ENCODE results near the gene APOB. TPM values are rescaled to one million over a fixed set of nuclear protein-coding genes. Genes with fewer than 3 reads are reported as not detected.

Gene APOB
- polyA plus RNA-seq, 1 of the 3 experiments (the other 2 are of a cell fraction): not detected

- WGBS (ENCODE audit: low lambda C conversion rate): 36% methylated on average over 10 of the region's 10 CpGs
- POLR2A ChIA-PET: no interaction called here
- CTCF ChIA-PET: interaction anchor here (0.8 to 14.3 kb wide), 7 partner anchors 10 to 302 kb away, joined by 3 to 427 read pairs (median 75); partner anchors contain the start of gene GDF7
Measured at GRCh38 chr2:20966061-20966595, 77.7 kb downstream of the APOB start.

GRCh38 chr2:20965221-20965620, 78.7 kb downstream of the APOB start:
- Histone ChIP-seq H3K9me3 (no peaks in the 10 kb centered on the region), H3K27ac (ENCODE audit: low read depth in 2 of 2, low read length in 1 of 2) (no peak overlapping the region), H3K4me2 (no peak overlapping the region), H2AFZ (ENCODE audit: low read depth) (no peak overlapping the region), H3K36me3 (replicated peaks in 1 of 2; ENCODE audit: control insufficient read depth in 1 of 2, insufficient read depth in 2 of 2, low read length in 1 of 2) (no peaks in the 10 kb centered on the region), H3K79me2 (ENCODE audit: insufficient read depth) (no peaks in the 10 kb centered on the region), H3K4me3 (ENCODE audit: low read depth in 2 of 2, low read length in 1 of 2) (no peak overlapping the region), H3K4me1 (ENCODE audit: control insufficient read depth in 1 of 2, insufficient read depth in 2 of 2, low read depth in 1 of 2, low read length in 1 of 2) (no peaks in the 10 kb centered on the region; a peak in 1 of 4 replicates), H4K20me1 (ENCODE audit: insufficient read depth) (no peaks in the 10 kb centered on the region), H3K27me3 (ENCODE audit: insufficient read depth) (peaks cover 14% of the 10 kb centered on the region; the same call in 1 of the 2 replicates), H3K9ac (no peak overlapping the region), H3K9me2 (no peaks in the 10 kb centered on the region), H3F3A (replicated peaks; ENCODE audit: insufficient read depth) (no peaks in the 10 kb centered on the region)
- CTCF ChIA-PET: interaction anchor here (0.8 to 14.3 kb wide), 11 partner anchors 10 to 301 kb away, joined by 3 to 427 read pairs (median 7); partner anchors contain the start of genes GDF7 and LDAH
- DNase-seq: no peak
- POLR2A ChIA-PET: no interaction called here
- WGBS (ENCODE audit: low lambda C conversion rate): 53% methylated on average over 5 of the region's 5 CpGs
- TF ChIP-seq ZBTB33 (IDR thresholded peaks at IDR 0.05; ENCODE audit: borderline replicate concordance, low read depth) (no peak), RAD21 (IDR thresholded peaks at IDR 0.05; ENCODE audit: low read length) (no peak), IRF3 (IDR thresholded peaks at IDR 0.05; ENCODE audit: low read depth, low read length) (no peak), MEF2A (IDR thresholded peaks at IDR 0.05; ENCODE audit: borderline replicate concordance, low read depth) (no peak), RFX5 (IDR thresholded peaks at IDR 0.05; ENCODE audit: low read length) (no peak), USF2 (IDR thresholded peaks at IDR 0.05; ENCODE audit: borderline replicate concordance, low read depth, low read length) (no peak), GATA2 (CRISPR knock-in tag; IDR thresholded peaks at IDR 0.05) (no peak), NFIC (IDR thresholded peaks at IDR 0.05; ENCODE audit: borderline replicate concordance) (no peak), POLR2AphosphoS5 (IDR thresholded peaks at IDR 0.05; ENCODE audit: low read depth, low read length) (no peak), FOSL2 (IDR thresholded peaks at IDR 0.05; ENCODE audit: borderline replicate concordance, low read depth) (no peak)

More at GRCh38 chr2:20966061-20966595, 77.7 kb downstream of the APOB start:
- Histone ChIP-seq H3K4me2 (no peak overlapping the region), H2AFZ (ENCODE audit: low read depth) (no peak overlapping the region), H3K9ac (no peak overlapping the region), H3F3A (replicated peaks; ENCODE audit: insufficient read depth) (no peaks in the 10 kb centered on the region), H3K36me3 (replicated peaks in 1 of 2; ENCODE audit: control insufficient read depth in 1 of 2, insufficient read depth in 2 of 2, low read length in 1 of 2) (no peaks in the 10 kb centered on the region), H3K79me2 (ENCODE audit: insufficient read depth) (no peaks in the 10 kb centered on the region), H3K9me3 (no peaks in the 10 kb centered on the region), H3K4me1 (ENCODE audit: control insufficient read depth in 1 of 2, insufficient read depth in 2 of 2, low read depth in 1 of 2, low read length in 1 of 2) (no peaks in the 10 kb centered on the region; a peak in 1 of 4 replicates), H3K27me3 (ENCODE audit: insufficient read depth) (peaks cover 14% of the 10 kb centered on the region; the same call in 1 of the 2 replicates), H3K27ac (ENCODE audit: low read depth in 2 of 2, low read length in 1 of 2) (no peak overlapping the region), H3K9me2 (no peaks in the 10 kb centered on the region), H3K4me3 (ENCODE audit: low read depth in 2 of 2, low read length in 1 of 2) (no peak overlapping the region), H4K20me1 (ENCODE audit: insufficient read depth) (no peaks in the 10 kb centered on the region)
- TF ChIP-seq FOXM1 (IDR thresholded peaks at IDR 0.05; ENCODE audit: low read depth) (no peak), EP300 (IDR thresholded peaks at IDR 0.05; ENCODE audit: borderline replicate concordance in 1 of 2, low read depth in 1 of 2, low read length in 1 of 2) (no peak), JUND (IDR thresholded peaks at IDR 0.05) (no peak), NFIC (IDR thresholded peaks at IDR 0.05; ENCODE audit: borderline replicate concordance) (no peak), REST (IDR thresholded peaks at IDR 0.05; ENCODE audit: low read depth, low read length) (no peak), POLR2AphosphoS5 (IDR thresholded peaks at IDR 0.05; ENCODE audit: low read depth, low read length) (no peak), SMC3 (IDR thresholded peaks at IDR 0.05; ENCODE audit: low read depth, low read length) (no peak)
- DNase-seq: no peak
